Hepatocyte (in vitro differentiated cells): ENCODE results near the gene ZBED1. TPM values are rescaled to one million over a fixed set of nuclear protein-coding genes. Genes with fewer than 3 reads are reported as not detected.

Source experiments
- DNase-seq: peaks from one replicate; pipeline ENCODE4 v3.0.0-alpha.2; 2016; ENCODE audit warnings: low spot score
- H2AFZ ChIP-seq: fragments of 200-600 bp; sonication (generic); 2 replicates; pipeline ENCODE4 v1.6.0; 2016; ENCODE audit warnings: antibody characterized with exemption, mild to moderate bottlenecking
- H3K27ac ChIP-seq: fragments of 200-600 bp; sonication (generic); 2 replicates; pipeline ENCODE4 v1.5.1; 2016; ENCODE audit warnings: mild to moderate bottlenecking
- H3K27me3 ChIP-seq: fragments of 200-600 bp; sonication (generic); 2 replicates; pipeline ENCODE4 v1.6.1; 2016
- H3K36me3 ChIP-seq: fragments of 200-600 bp; sonication (generic); replicated peaks from 2 replicates; pipeline ENCODE4 v1.5.1; 2016; ENCODE audit warnings: low read depth; ENCODE audit not compliant: insufficient read depth
- H3K4me1 ChIP-seq: fragments of 200-600 bp; sonication (generic); 2 replicates; pipeline ENCODE4 v1.5.1; 2016; ENCODE audit warnings: mild to moderate bottlenecking, moderate library complexity; ENCODE audit not compliant: insufficient read depth
- H3K4me2 ChIP-seq: fragments of 200-600 bp; sonication (generic); 2 replicates; pipeline ENCODE4 v1.6.0; 2016
- H3K4me3 ChIP-seq: fragments of 200-600 bp; sonication (generic); 2 replicates; pipeline ENCODE4 v1.5.1; 2016; ENCODE audit warnings: mild to moderate bottlenecking
- H3K79me2 ChIP-seq: fragments of 200-600 bp; sonication (generic); 2 replicates; pipeline ENCODE4 v1.6.0; 2017; ENCODE audit warnings: mild to moderate bottlenecking
- H3K9me2 ChIP-seq: fragments of 200-600 bp; sonication (generic); replicated peaks from 2 replicates; pipeline ENCODE4 v1.6.0; 2017; ENCODE audit warnings: mild to moderate bottlenecking; ENCODE audit not compliant: insufficient read depth
- H3K9me3 ChIP-seq: fragments of 200-600 bp; sonication (generic); 2 replicates; pipeline ENCODE4 v1.5.1; 2016; ENCODE audit warnings: low read depth, mild to moderate bottlenecking
- H4K20me1 ChIP-seq: fragments of 200-600 bp; sonication (generic); 2 replicates; pipeline ENCODE4 v1.6.0; 2016; ENCODE audit warnings: mild to moderate bottlenecking; ENCODE audit not compliant: insufficient read depth, poor library complexity, severe bottlenecking
- CTCF ChIP-seq: fragments of 200-600 bp; sonication (generic); IDR thresholded peaks from 2 replicates; pipeline ENCODE4 v1.5.1; 2016; ENCODE audit warnings: antibody characterized with exemption, mild to moderate bottlenecking; ENCODE audit not compliant: poor library complexity
- EZH2 ChIP-seq: fragments of 200-600 bp; sonication (generic); IDR thresholded peaks from 2 replicates; pipeline ENCODE4 v1.6.1; 2016; ENCODE audit warnings: antibody characterized with exemption, mild to moderate bottlenecking, borderline replicate concordance
- EZH2phosphoT487 ChIP-seq: fragments of 200-600 bp; sonication (generic); IDR thresholded peaks from one replicate; pipeline ENCODE4 v1.6.1; 2018; ENCODE audit warnings: antibody characterized with exemption, mild to moderate bottlenecking, low read depth, moderate library complexity; ENCODE audit not compliant: unreplicated experiment, severe bottlenecking
- WGBS: methylation state at CpG from one replicate; pipeline ENCODE4 v1.1.6; 2016; ENCODE audit warnings: low lambda C conversion rate; ENCODE audit errors: missing lambda C conversion rate; 5-methylcytosine and 5-hydroxymethylcytosine counted together
- polyA plus RNA-seq: library from polyadenylated mRNA; unstranded; fragments of >200 nt; fragmentation: Nextera tagmentation; extraction: Ambion mirVana; gene quantifications from 2 replicates; pipeline ENCODE4 v1.2.1, GENCODE V29; 2016
- total RNA-seq: library from RNA; depleted of rRNA; stranded (reverse); fragments of >200 nt; gene quantifications from 2 replicates; pipeline ENCODE4 v1.2.3, GENCODE V29; 2014

ZBED1 gene
- total and polyA plus RNA-seq, 2 experiments from 2014 or later: 26.4 to 41.4 TPM

- H3K79me2 ChIP-seq: peaks cover 78% of the 10 kb centered on the region
- H3K27me3 ChIP-seq: no peaks in the 10 kb centered on the region
- H2AFZ ChIP-seq: no peak overlapping the region
- DNase-seq: no peak
- no peak overlapping the region for H3K4me2 ChIP-seq
- no peak overlapping the region for H3K4me3 ChIP-seq
- TF ChIP-seq EZH2: no peak
- no peaks in the 10 kb centered on the region for H3K9me3 ChIP-seq
- no peaks in the 10 kb centered on the region for H3K36me3 ChIP-seq
- no peaks in the 10 kb centered on the region for H3K4me1 ChIP-seq
- WGBS: 98% methylated on average over 22 of the region's 22 CpGs
- H4K20me1 ChIP-seq: peaks cover 2% of the 10 kb centered on the region
- H3K9me2 ChIP-seq: no peaks in the 10 kb centered on the region
- H3K27ac ChIP-seq: no peak overlapping the region
These were observed 31.5 kb downstream of the ZBED1 start for GRCh38 chrX:2469196-2469685.

- no peak for DNase-seq
- TF ChIP-seq EZH2phosphoT487 (no peak), EZH2 (no peak), CTCF (no peak)
- Histone ChIP-seq H2AFZ (no peak overlapping the region), H3K79me2 (peaks cover 73% of the 10 kb centered on the region), H3K36me3 (no peaks in the 10 kb centered on the region), H3K4me1 (no peaks in the 10 kb centered on the region), H3K4me2 (no peak overlapping the region), H3K9me3 (no peaks in the 10 kb centered on the region), H4K20me1 (peaks cover under 1% of the 10 kb centered on the region), H3K27me3 (no peaks in the 10 kb centered on the region), H3K27ac (peak overlapping the region; percentile 94), H3K4me3 (no peak overlapping the region), H3K9me2 (no peaks in the 10 kb centered on the region)
- 91% methylated on average over 32 of the region's 32 CpGs for WGBS
These were observed 32.2 kb downstream of the ZBED1 start for GRCh38 chrX:2468261-2469195.

- Histone ChIP-seq H3K36me3 (no peaks in the 10 kb centered on the region), H3K27ac (peak overlapping the region; percentile 94), H3K79me2 (peaks cover 75% of the 10 kb centered on the region), H3K9me2 (no peaks in the 10 kb centered on the region), H3K4me2 (peak overlapping the region; percentile 66), H3K4me3 (no peak overlapping the region), H2AFZ (peak overlapping the region; percentile 24), H3K27me3 (no peaks in the 10 kb centered on the region), H3K9me3 (no peaks in the 10 kb centered on the region), H4K20me1 (no peaks in the 10 kb centered on the region), H3K4me1 (no peaks in the 10 kb centered on the region)
- WGBS: 56% methylated on average over 20 of the region's 20 CpGs
- DNase-seq: peak; percentile 61
- TF ChIP-seq EZH2: no peak
- TF ChIP-seq EZH2phosphoT487: no peak
- TF ChIP-seq CTCF: no peak
These were observed 33.7 kb downstream of the ZBED1 start for GRCh38 chrX:2466876-2467656.
